HG02973 (cell line): Measurements from ENCODE around the gene TAX1BP1.

ENCODE experiments used
- ATAC-seq: cut with Tn5 transposase; IDR thresholded peaks from one replicate; pipeline ENCODE4 v1.9.1; 2021; ENCODE audit warnings: moderate library complexity; ENCODE audit not compliant: unreplicated experiment

The TAX1BP1 gene

DNA sequence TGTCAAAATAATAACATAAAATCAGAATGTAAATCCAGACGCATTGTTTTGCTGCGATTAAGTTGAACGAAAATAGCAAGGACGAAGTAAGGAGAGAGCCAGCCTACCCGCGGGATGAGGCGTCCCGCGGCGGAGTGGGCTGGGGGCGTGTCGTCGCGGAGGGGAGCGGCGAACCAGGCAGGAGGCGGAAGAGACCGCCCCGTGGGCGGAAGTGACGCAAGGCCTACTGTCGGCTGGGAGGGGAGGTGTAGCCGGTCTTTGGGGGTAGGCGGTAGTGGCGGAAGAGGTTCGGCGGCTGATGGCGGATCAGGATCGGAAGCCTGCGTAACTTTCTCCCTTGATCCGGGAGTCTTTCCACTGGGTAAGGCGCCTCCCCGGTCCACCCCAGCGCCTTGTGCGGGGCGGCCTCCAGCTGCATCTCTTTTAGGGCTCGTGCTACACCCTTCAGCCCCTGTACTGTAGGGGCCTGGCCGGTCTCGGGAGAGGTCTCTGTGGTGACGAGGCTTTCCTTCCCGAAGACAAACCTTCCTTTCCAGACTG is at the start of gene TAX1BP1:
Gene TAX1BP1, plus strand, starts transcription at position 254 of the 540 bp plus-strand sequence. CDS start 8,363 bp downstream, outside the sequence.
- peak; percentile 88 for ATAC-seq

DNA sequence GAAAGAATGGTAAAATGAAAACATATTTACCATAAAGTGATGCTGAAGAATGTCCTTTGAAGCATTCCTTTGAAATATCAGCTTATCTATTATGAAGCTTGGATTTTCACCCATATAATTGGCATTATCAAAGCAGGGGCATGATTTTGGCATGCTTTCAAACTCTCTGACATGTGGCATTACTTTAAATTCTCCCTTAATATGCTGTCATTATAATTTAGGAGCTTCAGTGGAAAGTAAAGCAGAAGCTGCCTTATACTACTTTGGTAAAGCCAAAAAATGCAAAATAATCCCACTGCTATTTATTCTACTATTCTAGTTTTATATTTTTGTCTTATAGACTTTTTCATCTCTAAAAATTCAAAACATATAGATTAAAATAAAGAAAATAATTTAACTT is 49.3 kb upstream of the TAX1BP1 start:
- ATAC-seq, result no peak

- ATAC-seq, result no peak
Measured at GRCh38 chr7:27693794-27694193, 46.2 kb upstream of the TAX1BP1 start.

DNA sequence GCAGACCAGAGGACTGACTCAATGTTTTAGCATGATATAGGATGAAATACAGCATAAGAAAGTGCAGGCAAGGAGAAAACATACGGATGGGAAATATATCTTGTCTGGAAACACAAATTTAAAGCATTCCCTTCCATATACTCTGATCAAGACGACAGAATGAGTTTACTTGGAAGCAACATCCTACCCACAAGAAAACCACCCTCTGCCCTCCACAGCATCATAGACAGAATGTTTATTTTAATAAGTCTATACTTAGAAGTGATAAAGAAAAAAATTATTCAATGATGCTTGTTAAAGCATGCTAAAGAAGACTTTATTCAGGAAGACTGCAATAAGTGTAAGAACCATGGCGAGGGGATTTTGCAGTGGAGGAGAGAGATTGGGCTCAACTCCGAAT is 44.9 kb upstream of the TAX1BP1 start:
- ATAC-seq, result no peak

DNA sequence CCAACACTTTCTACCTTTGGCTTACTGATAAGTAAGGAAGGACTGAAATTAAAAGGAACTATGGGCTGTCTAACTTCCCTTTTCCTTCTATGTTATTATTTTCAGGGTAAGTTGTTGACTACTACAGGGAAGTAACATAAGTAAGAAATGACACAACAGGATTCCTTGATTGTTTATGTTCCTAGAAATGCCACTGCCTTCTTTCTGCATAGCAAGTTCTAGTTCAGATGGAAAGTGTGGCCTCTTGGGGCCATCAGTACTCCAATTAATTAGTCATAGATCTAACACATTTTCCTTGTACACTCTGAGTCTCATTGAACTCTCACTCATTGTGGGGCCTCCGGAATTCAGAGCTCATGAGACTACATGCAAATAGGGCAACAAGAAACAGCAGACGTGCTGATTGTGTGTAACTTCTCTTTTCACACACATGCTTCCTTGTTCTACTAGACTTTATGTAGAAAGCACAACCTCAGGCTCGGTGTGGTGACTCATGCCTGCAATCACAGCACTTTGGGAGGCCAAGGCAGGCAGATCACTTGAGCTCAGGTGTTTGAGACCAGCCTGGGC is 42.0 kb upstream of the TAX1BP1 start:
- ATAC-seq, result no peak

- ATAC-seq, result no peak
Measured at GRCh38 chr7:27699751-27700150, 40.2 kb upstream of the TAX1BP1 start.

DNA sequence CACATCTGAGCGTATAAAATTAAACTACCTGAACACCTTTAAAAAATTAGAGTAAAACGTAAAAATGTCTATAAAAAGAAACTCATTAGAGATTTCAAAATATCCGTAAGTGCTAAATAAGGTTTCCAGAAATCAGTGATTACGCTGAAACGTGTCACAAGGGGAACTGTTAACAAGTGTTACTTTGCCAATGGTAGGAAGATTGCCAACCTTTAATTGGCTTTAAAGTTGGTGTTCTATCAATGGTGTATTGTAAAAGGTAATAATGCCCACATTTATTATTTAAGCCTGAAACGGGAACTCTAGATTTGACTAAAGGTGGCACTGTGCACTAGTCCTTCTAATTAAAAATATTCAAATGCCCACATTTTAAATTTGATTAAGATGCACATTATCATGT is 39.5 kb upstream of the TAX1BP1 start:
- no peak for ATAC-seq

DNA sequence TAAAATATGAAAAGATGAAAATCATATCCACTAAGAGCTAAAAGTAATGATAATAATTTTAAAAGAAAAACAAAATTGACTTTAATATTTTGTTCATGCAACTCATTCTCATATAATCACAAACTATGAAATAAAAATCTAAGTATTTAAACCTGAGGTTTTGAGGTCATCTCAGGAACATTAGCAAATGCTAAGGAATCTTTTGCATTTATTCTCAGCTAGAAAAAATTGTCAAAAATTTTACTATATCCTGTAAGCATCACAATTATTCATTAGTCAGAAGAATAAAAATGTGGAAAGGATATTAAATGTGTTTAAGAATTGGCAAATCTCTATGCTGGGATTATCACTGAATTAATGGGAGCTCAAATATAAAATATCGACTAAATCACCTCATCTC is 36.8 kb upstream of the TAX1BP1 start:
- no peak for ATAC-seq

DNA sequence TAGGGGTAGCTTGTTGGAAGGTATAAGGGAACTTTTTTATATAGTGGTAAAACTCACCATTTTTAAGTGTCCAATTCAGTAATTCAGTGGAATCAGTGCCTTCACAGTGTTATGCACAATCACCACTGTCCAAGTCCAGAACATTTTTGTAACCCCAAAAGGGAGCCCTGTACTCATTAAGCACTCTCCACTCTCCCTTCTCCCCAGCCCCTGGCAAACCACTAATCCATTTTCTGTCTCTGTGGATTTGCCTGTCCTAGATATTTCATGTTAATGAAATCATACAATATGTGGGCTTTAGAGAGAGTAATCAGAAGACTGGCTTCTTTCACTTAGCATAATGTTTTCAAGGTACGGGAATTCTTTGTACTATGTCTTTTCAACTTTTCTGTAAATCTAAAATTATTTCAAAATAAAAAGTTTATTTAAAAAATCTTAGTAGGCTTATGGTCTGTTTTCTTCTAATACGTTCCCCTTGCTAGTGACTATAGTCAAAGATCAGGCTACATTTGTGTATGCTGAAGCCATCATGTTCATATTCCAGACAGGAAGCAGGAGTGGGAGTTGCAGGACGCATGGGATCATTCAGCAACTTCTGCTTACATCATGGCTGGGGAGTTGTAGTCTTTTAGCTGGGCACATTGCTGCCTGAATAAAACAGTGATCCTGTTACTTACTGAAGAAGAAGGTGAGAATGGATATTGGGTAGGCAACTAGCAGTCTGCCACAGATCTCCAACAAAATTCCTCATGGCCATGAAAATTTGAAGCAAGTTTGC is 35.4 kb upstream of the TAX1BP1 start:
- no peak for ATAC-seq

GRCh38 chr7:27705200-27705594 is 34.8 kb upstream of the TAX1BP1 start:
- no peak for ATAC-seq

DNA sequence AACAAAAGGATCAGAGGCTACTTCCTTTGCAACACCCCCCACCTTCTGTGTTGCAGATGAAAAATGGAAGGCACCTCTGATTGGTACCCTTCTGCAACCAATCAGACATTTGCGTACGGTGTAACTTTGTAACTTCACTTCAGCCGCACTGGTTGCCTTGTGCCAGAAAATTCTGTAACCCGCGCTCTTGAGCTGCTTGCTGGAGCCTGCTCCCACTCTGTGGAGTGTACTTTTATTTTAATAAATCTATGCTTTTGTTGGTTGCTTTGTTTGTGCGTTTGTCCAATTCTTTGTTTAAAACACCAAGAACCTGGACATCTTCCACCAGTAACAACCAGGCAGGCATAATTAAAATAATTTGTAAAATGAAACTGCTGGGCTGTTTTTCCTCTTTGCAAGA is 31.5 kb upstream of the TAX1BP1 start:
- ATAC-seq, result no peak

- ATAC-seq, result no peak
Measured at GRCh38 chr7:27709137-27710075, 30.6 kb upstream of the TAX1BP1 start.

- no peak for ATAC-seq
Measured at GRCh38 chr7:27712217-27712616, 27.7 kb upstream of the TAX1BP1 start.

DNA sequence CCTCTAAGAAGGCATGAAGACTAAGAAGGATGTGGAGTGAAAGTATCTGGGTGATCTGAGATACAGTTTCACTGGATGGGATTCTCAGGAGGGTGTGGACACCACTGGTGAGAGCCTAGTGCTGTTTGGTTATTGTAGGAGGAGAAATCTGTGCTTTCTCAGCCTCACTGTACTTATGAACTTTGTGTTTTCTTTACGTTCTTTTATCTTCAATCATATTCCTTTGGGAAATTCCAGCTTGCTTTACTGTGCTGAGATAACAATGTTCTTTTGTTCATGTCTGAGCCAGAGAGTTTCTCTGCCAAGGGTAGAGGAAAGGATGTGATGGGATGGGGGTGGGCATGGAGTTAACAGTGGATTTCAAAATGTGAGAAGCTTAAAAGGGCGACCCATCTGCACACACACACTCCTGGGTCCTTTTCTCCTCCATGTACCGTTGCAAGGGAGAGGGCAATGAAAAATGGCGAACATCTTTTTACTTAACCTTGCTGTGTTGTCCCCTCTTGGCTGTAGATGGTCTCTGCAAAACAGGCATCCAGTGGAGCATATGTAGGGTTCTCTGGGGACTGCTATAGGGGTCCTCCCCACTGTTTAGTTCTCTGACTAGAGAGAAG is 25.0 kb upstream of the TAX1BP1 start:
- ATAC-seq, result no peak

DNA sequence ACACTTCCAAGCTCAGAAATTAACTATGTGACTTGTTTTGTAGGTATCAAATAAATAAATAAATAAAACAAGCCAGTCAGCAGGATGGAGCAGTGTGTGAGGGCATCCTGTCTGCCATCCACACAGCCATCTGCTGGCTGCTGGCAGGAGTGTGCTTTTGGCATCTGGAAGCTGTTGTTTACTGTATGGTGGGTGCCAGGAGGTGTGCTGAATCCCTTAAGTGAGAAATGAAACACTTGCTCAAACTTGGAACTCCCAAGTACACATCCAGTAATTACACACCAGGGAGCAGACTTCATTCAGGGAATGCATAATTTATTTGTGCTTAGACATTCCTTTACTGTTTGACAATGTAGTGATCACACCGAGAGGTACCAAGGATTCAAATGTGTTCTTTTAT is 16.9 kb upstream of the TAX1BP1 start:
- no peak for ATAC-seq

- ATAC-seq, result no peak
Measured at GRCh38 chr7:27727058-27727457, 12.9 kb upstream of the TAX1BP1 start.

- ATAC-seq, result no peak
Measured at GRCh38 chr7:27730112-27730511, 9.8 kb upstream of the TAX1BP1 start.

DNA sequence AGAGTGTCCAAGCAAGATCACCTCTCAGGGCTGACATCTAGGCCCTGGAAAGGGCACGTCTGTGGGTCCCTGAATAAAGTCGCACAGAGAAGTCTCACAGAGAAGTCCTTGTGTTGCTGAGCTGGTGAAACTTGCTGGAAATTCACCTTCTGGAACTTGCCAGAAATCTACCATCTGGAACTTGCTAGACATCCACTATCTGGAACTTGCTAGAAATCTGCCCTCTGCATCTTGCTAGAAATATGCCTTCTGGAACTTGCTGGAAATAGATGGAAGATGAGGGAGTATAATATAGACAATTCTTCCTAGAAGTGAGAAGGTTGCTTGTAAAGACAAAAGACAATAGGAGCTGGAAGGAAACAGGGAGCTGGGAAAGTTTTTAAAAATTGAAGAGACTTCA is 5.4 kb upstream of the TAX1BP1 start:
- ATAC-seq, result no peak

- no peak for ATAC-seq
Measured at GRCh38 chr7:27735165-27735564, 4.8 kb upstream of the TAX1BP1 start.

- ATAC-seq, result no peak
Measured at GRCh38 chr7:27735831-27736230, 4.1 kb upstream of the TAX1BP1 start.

- ATAC-seq, result no peak
Measured at GRCh38 chr7:27737178-27737577, 2.8 kb upstream of the TAX1BP1 start.
